ENCODE data around the gene MYO9A.

- TF ChIP-seq CTCF (IDR thresholded peaks at IDR 0.05; ENCODE audit: low read depth, low read length) (no peak), POLR2A (IDR thresholded peaks at IDR 0.05; ENCODE audit: extremely low read depth, insufficient read length) (no peak), MAX (IDR thresholded peaks at IDR 0.05; ENCODE audit: low read depth, low read length) (no peak), MYC (IDR thresholded peaks at IDR 0.05; ENCODE audit: low read depth, low read length) (no peak)
Measured at GRCh38 chr15:72096796-72097195, 21.2 kb downstream of the MYO9A start.
